Neural progenitor cell (in vitro differentiated cells): ENCODE data around the gene MYOM3. TPM values are rescaled to one million over a fixed set of nuclear protein-coding genes. Genes with fewer than 3 reads are reported as not detected.

Experiments
- DNase-seq: peaks from one replicate; pipeline ENCODE4 v3.0.0-alpha.2; 2016; ENCODE audit warnings: low spot score
- H2AFZ ChIP-seq: fragments of 200-600 bp; sonication (generic); replicated peaks from 2 replicates; pipeline ENCODE4 v1.6.1; 2016; ENCODE audit warnings: antibody characterized with exemption
- H3F3A ChIP-seq: fragments of 200-600 bp; sonication (generic); 2 replicates; pipeline ENCODE4 v1.6.1; 2016; ENCODE audit warnings: antibody characterized with exemption, low read depth
- H3K27ac ChIP-seq: fragments of 200-600 bp; sonication (generic); 2 replicates; pipeline ENCODE4 v1.5.1; 2016; ENCODE audit warnings: mild to moderate bottlenecking
- H3K27me3 ChIP-seq: fragments of 200-600 bp; sonication (generic); 2 replicates; pipeline ENCODE4 v1.6.1; 2016; ENCODE audit warnings: mild to moderate bottlenecking, moderate library complexity
- H3K36me3 ChIP-seq: fragments of 200-600 bp; sonication (generic); 2 replicates; pipeline ENCODE4 v1.5.1; 2016
- H3K4me1 ChIP-seq: fragments of 200-600 bp; sonication (generic); 2 replicates; pipeline ENCODE4 v1.6.1; 2016; ENCODE audit warnings: mixed run types
- H3K4me2 ChIP-seq: fragments of 200-600 bp; sonication (generic); 2 replicates; pipeline ENCODE4 v1.6.1; 2016
- H3K4me3 ChIP-seq: fragments of 200-600 bp; sonication (generic); 2 replicates; pipeline ENCODE4 v1.5.1; 2016
- H3K79me2 ChIP-seq: fragments of 200-600 bp; sonication (generic); 2 replicates; pipeline ENCODE4 v1.6.1; 2016; ENCODE audit warnings: low read depth
- H3K9ac ChIP-seq: fragments of 200-600 bp; sonication (generic); 2 replicates; pipeline ENCODE4 v1.6.1; 2016
- H3K9me3 ChIP-seq: fragments of 200-600 bp; sonication (generic); 2 replicates; pipeline ENCODE4 v1.5.1; 2016; ENCODE audit warnings: low read depth
- H4K20me1 ChIP-seq: fragments of 200-600 bp; sonication (generic); 2 replicates; pipeline ENCODE4 v1.6.1; 2016; ENCODE audit warnings: low read depth
- H3K27ac Mint-ChIP-seq: 3 replicates; pipeline ENCODE4 v1.8.0; 2021; ENCODE audit warnings: mixed read lengths
- H3K27me3 Mint-ChIP-seq: 2 replicates; pipeline ENCODE4 v1.8.0; 2022; ENCODE audit warnings: low read depth, mild to moderate bottlenecking, inconsistent platforms, moderate library complexity, mixed read lengths; ENCODE audit not compliant: insufficient read depth
- H3K36me3 Mint-ChIP-seq: 3 replicates; pipeline ENCODE4 v1.8.0; 2021; ENCODE audit warnings: mixed read lengths
- H3K4me1 Mint-ChIP-seq: 3 replicates; pipeline ENCODE4 v1.8.0; 2021; ENCODE audit warnings: mixed read lengths
- H3K4me3 Mint-ChIP-seq: 3 replicates; pipeline ENCODE4 v1.8.0; 2021; ENCODE audit warnings: mild to moderate bottlenecking, moderate library complexity, mixed read lengths
- H3K9me3 Mint-ChIP-seq: 3 replicates; pipeline ENCODE4 v1.8.0; 2020; ENCODE audit warnings: mixed read lengths
- EZH2 ChIP-seq: fragments of 200-600 bp; sonication (generic); IDR thresholded peaks from 2 replicates; pipeline ENCODE4 v1.6.1; 2017; ENCODE audit warnings: antibody characterized with exemption, mild to moderate bottlenecking, moderate library complexity
- EZH2phosphoT487 ChIP-seq: fragments of 200-600 bp; sonication (generic); IDR thresholded peaks from 2 replicates; pipeline ENCODE4 v1.6.1; 2017; ENCODE audit warnings: antibody characterized with exemption
- total RNA-seq: library from RNA; depleted of rRNA; stranded (reverse); fragments of >200 nt; gene quantifications from 2 replicates; pipeline ENCODE4 v1.2.3, GENCODE V29; 2015; ENCODE audit warnings: low replicate concordance
- TF ChIP-seq, protein P1 (sequence below): fragments of 200-600 bp; sonication (generic); IDR thresholded peaks from 2 replicates; pipeline ENCODE4 v1.5.1; 2017; ENCODE audit warnings: antibody characterized with exemption, mild to moderate bottlenecking

Gene MYOM3
- total RNA-seq, 1 donor from 2014 or later = not detected

DNA sequence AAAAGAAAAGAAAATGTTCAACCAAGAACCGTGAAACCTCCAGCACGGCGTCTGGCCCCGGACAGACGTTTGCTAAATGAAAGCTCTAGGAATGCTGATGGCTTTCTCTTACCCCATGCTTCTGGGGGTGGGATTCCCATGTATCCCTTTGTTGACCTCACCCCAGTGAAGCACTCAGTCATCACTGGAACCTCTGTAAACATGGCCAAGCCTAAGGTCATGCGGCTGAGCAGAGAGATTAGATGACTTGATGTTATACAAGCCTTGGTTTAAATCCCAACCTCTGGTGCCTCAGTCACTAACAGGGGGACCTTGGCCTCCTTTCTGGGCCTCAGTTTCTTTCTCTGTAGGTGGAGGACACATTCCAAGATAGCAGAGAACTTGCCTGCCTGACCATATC, 2.8 kb upstream of the MYOM3 start:
- H3K27ac ChIP-seq = no peak overlapping the region
- Mint-ChIP-seq H3K4me3 (no peak overlapping the region), H3K4me1 (peaks cover 26% of the 10 kb centered on the region), H3K27me3 (peaks cover 12% of the 10 kb centered on the region), H3K27ac (no peak overlapping the region), H3K36me3 (no peaks in the 10 kb centered on the region), H3K9me3 (no peaks in the 10 kb centered on the region)
- TF ChIP-seq, protein P1, sequence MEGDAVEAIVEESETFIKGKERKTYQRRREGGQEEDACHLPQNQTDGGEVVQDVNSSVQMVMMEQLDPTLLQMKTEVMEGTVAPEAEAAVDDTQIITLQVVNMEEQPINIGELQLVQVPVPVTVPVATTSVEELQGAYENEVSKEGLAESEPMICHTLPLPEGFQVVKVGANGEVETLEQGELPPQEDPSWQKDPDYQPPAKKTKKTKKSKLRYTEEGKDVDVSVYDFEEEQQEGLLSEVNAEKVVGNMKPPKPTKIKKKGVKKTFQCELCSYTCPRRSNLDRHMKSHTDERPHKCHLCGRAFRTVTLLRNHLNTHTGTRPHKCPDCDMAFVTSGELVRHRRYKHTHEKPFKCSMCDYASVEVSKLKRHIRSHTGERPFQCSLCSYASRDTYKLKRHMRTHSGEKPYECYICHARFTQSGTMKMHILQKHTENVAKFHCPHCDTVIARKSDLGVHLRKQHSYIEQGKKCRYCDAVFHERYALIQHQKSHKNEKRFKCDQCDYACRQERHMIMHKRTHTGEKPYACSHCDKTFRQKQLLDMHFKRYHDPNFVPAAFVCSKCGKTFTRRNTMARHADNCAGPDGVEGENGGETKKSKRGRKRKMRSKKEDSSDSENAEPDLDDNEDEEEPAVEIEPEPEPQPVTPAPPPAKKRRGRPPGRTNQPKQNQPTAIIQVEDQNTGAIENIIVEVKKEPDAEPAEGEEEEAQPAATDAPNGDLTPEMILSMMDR = no peak
- TF ChIP-seq EZH2 (no peak), EZH2phosphoT487 (no peak)
- H3K4me3 ChIP-seq = no peak overlapping the region
- no peak overlapping the region for H2AFZ ChIP-seq
- H3F3A ChIP-seq = peaks cover 4% of the 10 kb centered on the region
- H3K9me3 ChIP-seq = no peaks in the 10 kb centered on the region
- no peaks in the 10 kb centered on the region for H3K36me3 ChIP-seq
- H3K79me2 ChIP-seq = no peaks in the 10 kb centered on the region
- peaks cover 12% of the 10 kb centered on the region for H3K4me1 ChIP-seq
- H3K4me2 ChIP-seq = no peak overlapping the region
- no peak for DNase-seq
- no peaks in the 10 kb centered on the region for H4K20me1 ChIP-seq
- H3K9ac ChIP-seq = no peak overlapping the region
- H3K27me3 ChIP-seq = no peaks in the 10 kb centered on the region

GRCh38 chr1:24113641-24114033, 1.7 kb upstream of the MYOM3 start:
- H3K9ac ChIP-seq = no peak overlapping the region
- TF ChIP-seq EZH2 (no peak), EZH2phosphoT487 (no peak)
- TF ChIP-seq, protein P1 = no peak
- no peak overlapping the region for H3K4me2 ChIP-seq
- H3K9me3 ChIP-seq = no peaks in the 10 kb centered on the region
- H3K4me3 ChIP-seq = no peak overlapping the region
- H4K20me1 ChIP-seq = no peaks in the 10 kb centered on the region
- no peak for DNase-seq
- H3F3A ChIP-seq = peaks cover 4% of the 10 kb centered on the region
- no peaks in the 10 kb centered on the region for H3K36me3 Mint-ChIP-seq
- no peaks in the 10 kb centered on the region for H3K36me3 ChIP-seq
- peaks cover 12% of the 10 kb centered on the region for H3K4me1 ChIP-seq
- no peak overlapping the region for H2AFZ ChIP-seq
- H3K4me3 Mint-ChIP-seq = no peak overlapping the region
- no peaks in the 10 kb centered on the region for H3K9me3 Mint-ChIP-seq
- H3K27ac ChIP-seq = no peak overlapping the region
- H3K27me3 ChIP-seq = no peaks in the 10 kb centered on the region
- peaks cover 26% of the 10 kb centered on the region for H3K4me1 Mint-ChIP-seq
- H3K79me2 ChIP-seq = no peaks in the 10 kb centered on the region
- peaks cover 12% of the 10 kb centered on the region for H3K27me3 Mint-ChIP-seq
- H3K27ac Mint-ChIP-seq = no peak overlapping the region

DNA sequence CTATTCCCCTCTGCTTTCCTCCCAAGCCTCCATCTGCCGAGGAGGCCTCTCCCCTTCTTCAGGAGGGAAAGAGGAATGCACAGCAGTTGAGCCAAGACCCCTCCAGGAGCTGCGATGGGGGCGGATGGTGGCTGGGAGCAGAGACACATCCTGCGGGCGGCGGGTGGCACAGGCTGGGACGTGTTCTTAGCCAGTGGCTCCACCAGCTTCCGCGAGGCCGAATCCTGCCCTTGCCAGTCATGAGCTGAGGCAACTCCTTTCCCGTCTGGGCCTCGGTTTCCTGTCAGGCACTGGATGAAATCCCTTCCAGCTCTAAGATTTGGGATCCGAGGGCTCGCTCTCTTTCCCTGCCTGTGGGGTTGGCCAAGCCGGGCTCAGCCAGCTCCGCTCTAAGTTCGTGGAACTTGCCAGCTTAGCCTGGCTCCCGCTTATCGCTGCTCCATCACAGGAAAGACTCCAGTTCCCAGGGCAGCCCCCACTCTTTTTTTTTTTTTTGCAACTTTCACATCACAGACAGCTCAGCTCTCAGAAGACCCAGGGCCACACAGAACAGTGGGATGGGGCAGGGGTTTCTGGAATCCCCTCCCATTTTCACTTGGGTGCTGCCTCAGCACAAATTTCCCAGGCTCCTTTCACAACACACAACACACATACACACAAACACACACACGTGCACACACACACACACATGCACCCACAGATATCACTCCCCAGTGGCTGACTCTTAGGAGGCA, 506 bp downstream of the MYOM3 start:
- H3K36me3 ChIP-seq = no peaks in the 10 kb centered on the region
- H3F3A ChIP-seq = peaks cover 4% of the 10 kb centered on the region
- H2AFZ ChIP-seq = no peak overlapping the region
- no peak for DNase-seq
- H3K4me3 ChIP-seq = no peak overlapping the region
- no peaks in the 10 kb centered on the region for H4K20me1 ChIP-seq
- Mint-ChIP-seq H3K9me3 (no peaks in the 10 kb centered on the region), H3K27ac (peak overlapping the region; percentile 70), H3K4me3 (no peak overlapping the region), H3K36me3 (no peaks in the 10 kb centered on the region), H3K4me1 (peaks cover 35% of the 10 kb centered on the region), H3K27me3 (peaks cover 12% of the 10 kb centered on the region)
- H3K9me3 ChIP-seq = no peaks in the 10 kb centered on the region
- no peak overlapping the region for H3K9ac ChIP-seq
- H3K79me2 ChIP-seq = no peaks in the 10 kb centered on the region
- TF ChIP-seq EZH2phosphoT487 (no peak), EZH2 (no peak)
- no peak overlapping the region for H3K27ac ChIP-seq
- no peak overlapping the region for H3K4me2 ChIP-seq
- peaks cover 23% of the 10 kb centered on the region for H3K4me1 ChIP-seq
- H3K27me3 ChIP-seq = no peaks in the 10 kb centered on the region

- Mint-ChIP-seq H3K4me1 (peaks cover 35% of the 10 kb centered on the region), H3K27ac (no peak overlapping the region), H3K27me3 (peaks cover 12% of the 10 kb centered on the region), H3K4me3 (no peak overlapping the region), H3K36me3 (no peaks in the 10 kb centered on the region), H3K9me3 (no peaks in the 10 kb centered on the region)
- Histone ChIP-seq H4K20me1 (no peaks in the 10 kb centered on the region), H3K27me3 (no peaks in the 10 kb centered on the region), H3K4me3 (no peak overlapping the region), H3K4me2 (no peak overlapping the region), H3F3A (peaks cover 4% of the 10 kb centered on the region), H3K4me1 (peaks cover 23% of the 10 kb centered on the region), H3K9ac (no peak overlapping the region), H2AFZ (no peak overlapping the region), H3K27ac (no peak overlapping the region), H3K36me3 (no peaks in the 10 kb centered on the region), H3K9me3 (no peaks in the 10 kb centered on the region), H3K79me2 (no peaks in the 10 kb centered on the region)
- peak; percentile 32 for DNase-seq
- TF ChIP-seq EZH2phosphoT487 (no peak), EZH2 (no peak)
- TF ChIP-seq, protein P1 = no peak
Measured at GRCh38 chr1:24110642-24111261, 1.2 kb downstream of the MYOM3 start.
